Right kidney (tissue), 1 donor: ENCODE results near the gene ATL2.
"Not testable (repeated sequence)": the region's sequence is repeated elsewhere in the genome, so short reads cannot be mapped to it uniquely, and the experiment has no call there.

Experiments
- DNase-seq: peaks from one replicate; pipeline ENCODE4 v3.0.0-alpha.2; 2016

Gene ATL2

GRCh38 chr2:38330754-38331153 is 46.3 kb downstream of the ATL2 start:
- no peak for DNase-seq

GRCh38 chr2:38327580-38327979 is 49.5 kb downstream of the ATL2 start:
- DNase-seq = no peak

- DNase-seq = no peak
Measured at GRCh38 chr2:38323623-38324022, 53.5 kb downstream of the ATL2 start.

GRCh38 chr2:38322224-38322914 is 54.7 kb downstream of the ATL2 start:
- DNase-seq = no peak

GRCh38 chr2:38319240-38319639 is 57.8 kb downstream of the ATL2 start:
- DNase-seq = not testable (repeated sequence)

- no peak for DNase-seq
Measured at GRCh38 chr2:38317725-38318124, 59.3 kb downstream of the ATL2 start.

- DNase-seq = peak; percentile 22
Measured at GRCh38 chr2:38315707-38316333, 61.3 kb downstream of the ATL2 start.

- DNase-seq = no peak
Measured at GRCh38 chr2:38308821-38309220, 68.3 kb downstream of the ATL2 start.

- DNase-seq = no peak
Measured at GRCh38 chr2:38301969-38302702, 74.9 kb downstream of the ATL2 start.

- no peak for DNase-seq
Measured at GRCh38 chr2:38301340-38301968, 75.6 kb downstream of the ATL2 start.

GRCh38 chr2:38298539-38298938 is 78.5 kb downstream of the ATL2 start:
- no peak for DNase-seq

GRCh38 chr2:38296197-38296780 is 80.8 kb downstream of the ATL2 start:
- no peak for DNase-seq

- DNase-seq = no peak
Measured at GRCh38 chr2:38294597-38294996, 82.5 kb downstream of the ATL2 start.

GRCh38 chr2:38293152-38293865 is 83.8 kb downstream of the ATL2 start:
- no peak for DNase-seq

- DNase-seq = no peak
Measured at GRCh38 chr2:38290332-38290731, 86.7 kb downstream of the ATL2 start.

GRCh38 chr2:38284971-38285370 is 92.1 kb downstream of the ATL2 start:
- no peak for DNase-seq

- no peak for DNase-seq
Measured at GRCh38 chr2:38281095-38281742, 95.9 kb downstream of the ATL2 start.

- DNase-seq = no peak
Measured at GRCh38 chr2:38279201-38279600, 97.9 kb downstream of the ATL2 start.

GRCh38 chr2:38278117-38278438 is 99.0 kb downstream of the ATL2 start:
- not testable (repeated sequence) for DNase-seq

- no peak for DNase-seq
Measured at GRCh38 chr2:38277245-38278116, 99.6 kb downstream of the ATL2 start.
